ENCODE results near the gene SETD9. TPM values are rescaled to one million over a fixed set of nuclear protein-coding genes. Genes with fewer than 3 reads are reported as not detected.

Gene SETD9
- polyA plus RNA-seq, 3 donors: 6.3 to 10.2 (median 9.5) TPM

DNA sequence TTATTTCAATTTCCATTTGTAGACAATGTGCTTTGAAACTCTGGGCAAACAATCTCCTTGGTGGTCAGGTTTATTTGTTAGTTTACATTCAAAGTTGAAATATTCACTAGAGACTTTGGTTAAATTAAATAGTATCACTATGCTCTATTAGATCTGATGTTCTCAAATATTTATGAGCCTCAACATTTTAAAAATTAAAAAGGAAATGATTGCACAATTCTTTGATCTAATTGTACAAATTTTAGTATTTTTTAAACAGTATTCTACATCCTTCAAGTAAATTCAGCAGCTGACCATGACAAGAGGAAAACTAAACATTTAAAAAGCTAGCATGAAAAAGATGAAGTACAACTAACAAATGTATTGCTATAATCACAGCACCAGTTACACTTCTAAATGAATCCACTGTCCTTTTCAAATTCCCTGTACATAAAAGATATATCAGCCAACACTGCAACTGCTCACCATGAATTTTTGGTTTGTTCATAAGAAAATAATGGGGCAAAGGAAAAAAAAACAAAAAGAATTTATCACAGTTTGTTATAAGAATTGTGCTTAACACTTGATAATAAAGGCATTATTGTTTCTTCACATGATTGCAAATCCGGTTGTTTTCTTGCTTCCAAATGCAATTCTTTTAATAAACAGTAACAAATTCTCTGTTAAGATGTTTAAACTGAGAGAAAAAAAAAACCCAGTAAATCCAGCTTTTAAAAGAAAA, 10.7 kb downstream of the SETD9 start:
- 68 to 94% (median 84%) methylated on average over 1 of the region's 1 CpG for WGBS, 3 donors
- H3K27ac ChIP-seq (ENCODE audit: low read depth, low read length): no peak overlapping the region

- 96 to 99% (median 97%) methylated on average over 6 of the region's 6 CpGs for WGBS, 3 donors
These were observed 13.5 kb downstream of the SETD9 start for GRCh38 chr5:56922922-56923321.

DNA sequence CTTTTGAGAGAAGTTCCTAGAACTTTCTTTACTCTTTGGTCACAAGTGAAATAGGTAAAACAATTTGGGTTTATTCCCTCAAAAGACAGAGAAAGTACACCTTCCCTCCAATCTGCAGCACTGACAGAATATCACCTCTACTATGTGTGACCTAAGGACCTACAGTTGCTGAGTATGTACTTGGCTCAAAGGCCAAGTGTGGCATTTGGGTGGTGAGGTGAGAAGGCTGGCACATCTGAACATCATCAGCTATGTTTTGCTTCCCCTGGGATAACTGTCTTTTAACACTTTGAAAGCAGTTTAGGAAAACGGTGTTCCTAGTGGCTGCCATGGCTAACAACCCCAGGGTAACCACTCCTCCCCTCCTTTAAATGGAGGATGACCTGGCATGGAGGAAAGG, 24.9 kb downstream of the SETD9 start:
- 81 to 91% (median 81%) methylated on average over 1 of the region's 1 CpG for WGBS, 3 donors
- no peak overlapping the region for H3K27ac ChIP-seq (ENCODE audit: low read depth, low read length)

More at GRCh38 chr5:56922922-56923321, 13.5 kb downstream of the SETD9 start:
- no peak overlapping the region for H3K27ac ChIP-seq (ENCODE audit: low read depth, low read length)

GRCh38 chr5:56938858-56939257, 29.5 kb downstream of the SETD9 start:
- no peak overlapping the region for H3K27ac ChIP-seq (ENCODE audit: low read depth, low read length)
- WGBS, 3 donors: 52 to 79% (median 64%) methylated on average over 1 of the region's 1 CpG

GRCh38 chr5:56941981-56942380, 32.6 kb downstream of the SETD9 start:
- 32 to 61% (median 40%) methylated on average over 1 of the region's 1 CpG for WGBS, 3 donors
- H3K27ac ChIP-seq (ENCODE audit: low read depth, low read length): no peak overlapping the region

- H3K27ac ChIP-seq (ENCODE audit: low read depth, low read length): no peak overlapping the region
These were observed 37.7 kb downstream of the SETD9 start for GRCh38 chr5:56947052-56947451.

DNA sequence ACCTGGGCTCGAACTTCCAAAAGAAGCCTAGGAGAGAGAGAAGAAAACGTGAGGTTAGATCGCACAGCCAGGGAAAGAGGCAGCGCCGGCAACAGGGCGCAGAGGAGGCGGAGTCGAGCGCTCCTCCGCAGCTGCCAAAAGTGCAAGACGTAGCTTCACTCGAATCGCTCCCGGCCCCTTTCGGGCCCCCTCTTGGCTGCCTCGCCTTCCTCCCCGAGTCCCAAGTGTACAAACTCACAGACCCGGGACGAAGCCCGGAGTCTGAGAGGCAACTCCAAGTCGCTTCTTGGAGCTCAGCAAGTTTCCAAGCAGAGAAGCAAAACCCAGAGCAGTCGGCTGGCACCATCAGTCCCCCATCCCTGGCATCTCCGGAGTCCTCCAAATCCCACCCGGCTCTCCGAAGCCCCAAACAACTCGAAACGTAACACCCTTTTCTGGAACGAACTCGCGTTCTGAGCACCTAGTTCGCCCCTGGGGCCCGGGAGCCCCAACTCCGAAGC, 41.3 kb downstream of the SETD9 start:
- H3K27ac ChIP-seq (ENCODE audit: low read depth, low read length): no peak overlapping the region
- 0 to 1% (median 1%) methylated on average over 33 of the region's 33 CpGs for WGBS, 3 donors

GRCh38 chr5:56951126-56951945, 41.9 kb downstream of the SETD9 start:
- 0 to 1% (median 0%) methylated on average over 71 to 85 of the region's 85 CpGs for WGBS, 3 donors
- no peak overlapping the region for H3K27ac ChIP-seq (ENCODE audit: low read depth, low read length)

- 0 to 1% (median 0%) methylated on average over 68 to 89 of the region's 89 CpGs for WGBS, 3 donors
- H3K27ac ChIP-seq (ENCODE audit: low read depth, low read length): no peak within 1 kb of the TSS
These were observed 42.7 kb downstream of the SETD9 start, which contains the start of gene MIER3 for GRCh38 chr5:56951946-56952691. MIER3 (minus strand) TSS chr5:56952123; CDS start chr5:56952102, 21 bp downstream.

- 91 to 94% (median 93%) methylated on average over 1 of the region's 1 CpG for WGBS, 3 donors
- H3K27ac ChIP-seq (ENCODE audit: low read depth, low read length): no peak overlapping the region
These were observed 44.9 kb downstream of the SETD9 start for GRCh38 chr5:56954262-56954661.

- no peak overlapping the region for H3K27ac ChIP-seq (ENCODE audit: low read depth, low read length)
- WGBS, 3 donors: 88 to 96% (median 91%) methylated on average over 2 of the region's 2 CpGs
These were observed 49.2 kb downstream of the SETD9 start for GRCh38 chr5:56958595-56958994.

DNA sequence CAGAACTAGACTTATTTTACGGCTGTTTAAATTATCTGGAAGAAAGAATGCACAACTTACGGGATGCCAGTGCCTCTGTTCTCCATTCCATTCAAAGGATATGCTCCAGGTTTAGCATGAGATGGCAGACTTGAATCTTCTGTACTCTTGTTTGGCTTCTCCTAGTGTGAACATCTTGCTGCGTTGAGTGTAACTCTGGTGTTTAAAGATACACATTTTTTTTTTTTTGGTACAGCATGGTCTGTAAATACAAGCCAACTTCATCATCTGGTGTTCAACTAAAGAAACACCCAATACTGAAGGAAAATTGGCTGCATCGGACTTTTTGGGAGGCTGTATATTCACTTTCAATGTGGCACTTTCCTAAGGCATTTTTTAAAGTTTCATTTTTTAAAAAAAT, 49.9 kb downstream of the SETD9 start:
- no peak overlapping the region for H3K27ac ChIP-seq (ENCODE audit: low read depth, low read length)
- 79 to 89% (median 84%) methylated on average over 4 of the region's 4 CpGs for WGBS, 3 donors

DNA sequence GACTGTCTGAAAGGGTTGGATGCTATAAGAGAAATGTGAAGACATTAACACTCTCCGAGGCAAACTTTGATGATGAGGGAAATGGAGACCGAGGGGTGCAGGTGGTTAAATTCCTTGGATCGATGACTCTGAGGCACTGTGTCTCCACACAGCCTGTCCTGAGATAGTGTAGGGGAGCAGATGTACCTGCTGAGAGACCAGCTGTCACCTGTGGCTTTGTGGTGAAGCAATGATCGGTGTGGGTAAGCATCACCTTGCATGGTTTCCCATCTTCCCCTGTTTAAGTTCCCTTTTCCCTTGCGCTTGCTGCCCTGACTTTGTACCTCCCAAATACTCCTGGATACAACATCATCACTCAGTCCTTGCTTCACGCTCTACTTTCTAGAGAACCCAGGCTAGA, 52.4 kb downstream of the SETD9 start:
- no peak overlapping the region for H3K27ac ChIP-seq (ENCODE audit: low read depth, low read length)
- WGBS, 3 donors: 80 to 88% (median 84%) methylated on average over 6 of the region's 6 CpGs

GRCh38 chr5:56962286-56962685, 52.9 kb downstream of the SETD9 start:
- H3K27ac ChIP-seq (ENCODE audit: low read depth, low read length): no peak overlapping the region
- 21 to 38% (median 37%) methylated on average over 2 of the region's 2 CpGs for WGBS, 3 donors

- 44 to 73% (median 56%) methylated on average over 5 of the region's 5 CpGs for WGBS, 3 donors
- H3K27ac ChIP-seq (ENCODE audit: low read depth, low read length): no peak overlapping the region
These were observed 53.9 kb downstream of the SETD9 start for GRCh38 chr5:56963246-56963645.

DNA sequence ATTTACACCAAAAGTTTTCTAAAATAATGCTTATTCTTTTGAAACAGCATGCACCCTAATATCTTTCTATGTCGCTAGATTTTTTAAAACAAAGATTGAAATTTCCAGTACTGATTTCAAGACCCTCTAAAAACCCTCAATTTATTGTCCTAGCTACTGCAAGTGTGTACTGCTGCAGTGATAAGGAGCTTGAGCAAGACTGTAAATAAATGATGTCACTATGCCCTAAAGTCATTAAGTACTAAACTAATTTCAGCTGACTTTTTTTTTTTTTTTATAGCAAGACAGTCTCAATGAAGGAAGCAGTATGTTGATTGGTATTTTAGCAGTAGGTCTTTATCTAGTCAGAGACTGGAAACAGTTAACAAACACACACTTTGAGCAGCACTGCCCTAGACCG, 54.8 kb downstream of the SETD9 start:
- H3K27ac ChIP-seq (ENCODE audit: low read depth, low read length): no peak overlapping the region
- WGBS, 3 donors: 66 to 86% (median 68%) methylated on average over 2 of the region's 2 CpGs
